Measurements from ENCODE around the gene RASD1.

DNA sequence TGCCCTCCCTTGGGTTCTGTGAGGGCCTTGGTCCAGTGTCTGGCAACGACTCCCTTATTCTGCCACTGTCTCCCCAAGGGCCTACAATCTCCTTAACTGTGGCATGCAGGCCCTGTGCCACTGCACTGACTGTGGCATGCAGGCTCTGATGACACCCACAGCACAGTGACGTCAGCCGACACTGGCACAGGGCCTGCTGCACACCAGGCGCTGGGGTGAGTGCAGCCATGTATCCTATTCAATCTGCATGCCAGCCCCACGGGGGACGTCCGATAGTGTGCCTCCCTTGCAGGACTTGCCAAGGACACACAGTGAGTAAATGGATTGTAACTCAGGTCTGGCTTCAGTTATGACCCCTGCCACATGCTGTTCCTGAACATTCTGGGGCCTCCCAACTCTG lies 39.8 kb upstream of the RASD1 start:
- TF ChIP-seq, protein P1, sequence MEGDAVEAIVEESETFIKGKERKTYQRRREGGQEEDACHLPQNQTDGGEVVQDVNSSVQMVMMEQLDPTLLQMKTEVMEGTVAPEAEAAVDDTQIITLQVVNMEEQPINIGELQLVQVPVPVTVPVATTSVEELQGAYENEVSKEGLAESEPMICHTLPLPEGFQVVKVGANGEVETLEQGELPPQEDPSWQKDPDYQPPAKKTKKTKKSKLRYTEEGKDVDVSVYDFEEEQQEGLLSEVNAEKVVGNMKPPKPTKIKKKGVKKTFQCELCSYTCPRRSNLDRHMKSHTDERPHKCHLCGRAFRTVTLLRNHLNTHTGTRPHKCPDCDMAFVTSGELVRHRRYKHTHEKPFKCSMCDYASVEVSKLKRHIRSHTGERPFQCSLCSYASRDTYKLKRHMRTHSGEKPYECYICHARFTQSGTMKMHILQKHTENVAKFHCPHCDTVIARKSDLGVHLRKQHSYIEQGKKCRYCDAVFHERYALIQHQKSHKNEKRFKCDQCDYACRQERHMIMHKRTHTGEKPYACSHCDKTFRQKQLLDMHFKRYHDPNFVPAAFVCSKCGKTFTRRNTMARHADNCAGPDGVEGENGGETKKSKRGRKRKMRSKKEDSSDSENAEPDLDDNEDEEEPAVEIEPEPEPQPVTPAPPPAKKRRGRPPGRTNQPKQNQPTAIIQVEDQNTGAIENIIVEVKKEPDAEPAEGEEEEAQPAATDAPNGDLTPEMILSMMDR (conservative IDR thresholded peaks at IDR 0.05 in 1 of 2, IDR thresholded peaks at IDR 0.05 in 1 of 2; ENCODE audit: extremely low read depth in 1 of 2, insufficient read depth in 1 of 2, low read depth in 1 of 2, low read length in 2 of 2), result no peak
- TF ChIP-seq EZH2 (IDR thresholded peaks at IDR 0.05; ENCODE audit: borderline replicate concordance, low read length), result no peak

Measured in mammary epithelial cell (primary cell).